NOMO-1 treated with dmso at 0.1 percent for 144 hours (cell line): Measurements from ENCODE around the gene DLG5.
"Not testable (repeated sequence)": the region's sequence is repeated elsewhere in the genome, so short reads cannot be mapped to it uniquely, and the experiment has no call there.

ENCODE experiments used
- DNase-seq: peaks from one replicate; lab custom pipeline; 2025; ENCODE audit not compliant: unreplicated experiment; lab: John Stamatoyannopoulos, UW

Gene DLG5

GRCh38 chr10:77771851-77772250 lies 154.7 kb downstream of the DLG5 start:
- no peak for DNase-seq

DNA sequence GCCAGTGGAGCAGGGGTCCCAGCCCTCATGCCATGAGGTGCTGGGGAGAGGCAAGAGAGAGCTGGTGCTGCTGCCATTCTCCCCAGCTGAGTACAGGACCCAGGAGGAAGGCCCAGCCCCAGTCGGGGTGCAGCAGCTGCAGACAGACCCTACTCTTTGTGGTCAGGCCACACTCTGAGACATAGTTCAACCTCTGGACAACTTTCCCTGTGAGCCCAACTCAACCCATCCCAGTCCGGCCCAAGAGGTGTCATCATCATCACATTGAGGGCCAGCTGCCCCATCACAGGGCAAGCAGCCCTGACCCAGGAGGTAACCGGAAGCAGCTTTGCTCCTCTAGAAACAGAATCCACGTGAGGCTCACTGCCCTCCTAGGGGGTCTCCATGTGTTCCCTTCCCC lies 155.1 kb downstream of the DLG5 start:
- no peak for DNase-seq

DNA sequence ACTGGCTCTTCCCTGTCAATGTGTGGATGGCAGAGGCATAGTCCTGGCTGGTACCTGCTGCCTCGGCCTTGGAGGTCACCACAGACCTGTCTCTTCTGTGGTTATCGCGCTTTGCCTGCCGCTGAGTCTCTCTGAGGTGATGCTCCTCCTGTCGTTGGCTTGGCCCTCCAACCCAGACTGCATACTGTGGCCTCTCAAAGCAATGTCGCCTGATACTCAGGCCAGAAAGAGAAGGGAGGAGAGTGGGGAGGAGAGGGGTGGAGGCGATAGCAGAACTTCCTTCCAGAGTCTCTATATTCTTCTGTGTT lies 155.7 kb downstream of the DLG5 start:
- DNase-seq: no peak

DNA sequence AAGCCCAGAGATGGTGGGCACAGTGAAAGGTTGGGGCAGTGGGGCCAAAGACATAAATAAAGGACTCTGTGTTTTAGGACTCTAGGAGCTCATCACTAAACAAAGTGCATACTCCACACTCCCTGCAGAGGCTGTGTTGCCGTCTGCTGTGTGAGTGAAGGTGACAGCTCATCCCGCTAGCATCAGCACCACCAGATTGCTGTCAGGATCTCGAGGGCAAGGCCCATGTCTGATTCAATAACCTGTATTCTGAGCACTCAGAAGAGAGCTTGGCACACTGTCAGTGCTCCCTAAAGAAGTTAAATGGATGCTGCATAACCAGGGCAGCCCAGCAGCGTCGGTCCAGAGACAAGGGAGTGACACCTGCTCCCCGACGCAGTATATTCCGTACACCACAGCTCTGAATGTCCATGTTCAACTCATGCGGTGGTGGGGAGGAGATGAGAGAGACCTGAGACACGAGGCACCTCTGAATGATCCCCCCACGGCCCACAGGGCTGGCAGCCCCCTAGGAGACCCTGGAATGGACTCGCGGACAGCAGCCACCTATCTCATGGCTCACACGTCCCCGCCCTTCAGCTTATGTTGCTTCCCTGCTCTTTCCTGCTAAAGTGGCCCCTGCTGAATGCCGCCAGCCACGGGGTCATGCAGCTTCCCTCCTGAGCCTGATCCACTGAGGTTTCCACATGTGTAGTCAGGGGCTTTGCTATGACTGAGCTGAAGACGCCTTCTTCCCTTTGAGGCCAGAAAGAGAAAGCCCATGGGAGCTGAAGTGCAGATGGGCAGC lies 156.3 kb downstream of the DLG5 start:
- no peak for DNase-seq

GRCh38 chr10:77768039-77768438 lies 158.5 kb downstream of the DLG5 start:
- DNase-seq: no peak

- DNase-seq: no peak
These were observed 162.8 kb downstream of the DLG5 start for GRCh38 chr10:77763453-77764430.

DNA sequence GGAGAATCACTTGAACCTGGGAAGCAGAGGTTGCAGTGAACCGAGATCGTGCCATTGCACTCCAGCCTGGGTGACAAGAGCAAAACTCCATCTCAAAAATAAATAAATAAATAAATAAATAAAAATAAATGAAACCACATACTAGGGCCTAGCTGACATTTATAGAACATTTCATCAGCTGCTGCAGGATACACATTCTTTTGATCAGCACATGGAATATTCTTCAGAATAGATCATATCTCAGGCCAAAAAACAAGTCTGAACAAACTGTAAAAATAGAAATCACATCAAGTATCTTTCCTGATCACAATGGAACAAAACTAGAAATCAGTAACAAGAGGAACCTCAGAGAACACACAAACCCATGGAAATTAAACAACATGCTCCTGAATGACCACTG lies 168.1 kb downstream of the DLG5 start:
- DNase-seq: not testable (repeated sequence)

DNA sequence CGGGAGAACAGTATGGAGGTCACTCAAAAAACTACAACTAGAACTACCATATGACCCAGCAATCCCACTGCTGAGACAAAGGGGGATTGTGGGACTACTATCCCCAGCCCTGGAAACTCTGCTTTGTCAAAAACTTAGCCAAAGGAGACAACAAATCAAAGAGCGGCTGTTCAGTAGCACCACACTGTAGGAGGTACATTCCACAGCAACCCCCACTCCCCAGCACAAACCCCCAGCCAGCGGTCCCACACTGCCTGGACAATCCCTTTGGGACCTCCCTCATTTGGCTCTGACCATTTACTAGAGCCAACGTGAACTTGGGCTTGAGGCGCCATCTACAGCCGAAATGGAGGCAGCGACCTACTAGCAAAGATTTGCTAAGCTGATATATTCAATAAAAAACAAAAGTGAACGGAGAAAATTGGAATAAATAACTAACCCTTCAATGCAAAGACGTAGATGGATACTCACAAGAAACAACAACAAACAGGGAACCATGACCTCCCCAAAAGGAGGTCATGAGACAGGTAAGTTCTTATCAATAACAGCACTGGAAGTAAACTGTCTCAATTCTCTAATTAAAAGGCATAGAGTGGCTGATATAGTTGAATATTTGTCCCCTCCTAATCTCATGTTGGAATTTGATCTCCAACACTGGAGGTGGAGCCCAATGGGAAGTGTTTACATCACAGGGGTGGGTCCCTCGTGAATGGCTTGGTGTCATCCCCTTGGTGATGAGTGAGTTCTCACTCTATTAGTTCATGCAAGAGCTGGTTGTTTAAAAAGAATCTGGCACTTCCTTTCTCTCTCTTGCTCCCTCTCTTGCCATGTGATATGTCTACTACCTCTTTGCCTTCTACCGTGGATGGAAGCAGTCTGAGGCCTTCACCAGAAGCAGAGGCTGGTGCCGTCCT lies 170.0 kb downstream of the DLG5 start:
- DNase-seq: no peak

DNA sequence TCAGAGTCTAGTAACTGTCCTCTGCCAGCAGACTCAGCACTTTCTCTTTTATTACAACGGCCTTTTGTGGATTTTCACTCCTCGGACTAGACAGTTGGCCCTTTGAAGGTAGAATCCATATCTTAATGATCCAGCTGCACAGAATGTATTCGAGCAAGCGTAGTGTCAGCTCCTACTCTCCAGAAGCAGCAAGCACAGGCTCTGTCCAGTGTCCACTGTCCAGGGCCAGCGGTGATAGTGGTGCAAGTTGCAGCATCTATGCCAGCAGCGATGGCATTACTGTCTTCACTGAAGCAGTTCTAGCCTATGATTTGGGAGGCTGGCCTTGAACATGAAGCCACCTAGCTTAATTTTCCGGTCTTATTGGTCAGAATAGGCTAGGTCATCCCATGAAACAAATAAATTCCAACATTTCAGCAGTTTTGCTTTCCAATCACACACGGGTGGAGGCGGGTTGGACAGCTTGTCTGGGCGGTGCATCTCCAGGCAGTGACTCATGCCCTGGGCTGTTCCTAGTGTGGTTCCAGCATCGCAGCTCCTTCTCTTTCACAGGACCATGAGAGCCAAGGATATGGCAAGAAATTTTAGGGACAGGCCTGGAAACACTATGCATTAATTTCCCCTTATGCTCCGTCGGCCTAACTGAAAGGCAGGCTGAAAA lies 180.4 kb downstream of the DLG5 start:
- DNase-seq: no peak

DNA sequence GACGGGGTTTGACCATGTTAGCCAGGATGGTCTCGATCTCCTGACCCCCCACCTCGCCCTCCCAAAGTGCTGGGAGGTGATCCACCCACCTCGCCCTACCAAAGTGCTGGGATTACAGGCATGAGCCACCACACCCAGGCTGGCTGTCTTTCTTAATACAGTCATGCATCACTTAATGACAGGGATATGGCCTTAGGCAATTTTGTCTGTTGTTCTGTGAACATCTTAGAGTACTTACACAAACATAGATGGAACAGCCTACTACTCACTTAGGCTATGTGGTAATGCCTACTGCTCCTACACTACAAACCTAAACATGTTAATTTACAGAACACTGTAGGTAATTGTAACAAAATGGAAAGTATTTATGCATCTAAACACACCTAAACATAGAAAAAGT lies 182.3 kb downstream of the DLG5 start:
- no peak for DNase-seq

DNA sequence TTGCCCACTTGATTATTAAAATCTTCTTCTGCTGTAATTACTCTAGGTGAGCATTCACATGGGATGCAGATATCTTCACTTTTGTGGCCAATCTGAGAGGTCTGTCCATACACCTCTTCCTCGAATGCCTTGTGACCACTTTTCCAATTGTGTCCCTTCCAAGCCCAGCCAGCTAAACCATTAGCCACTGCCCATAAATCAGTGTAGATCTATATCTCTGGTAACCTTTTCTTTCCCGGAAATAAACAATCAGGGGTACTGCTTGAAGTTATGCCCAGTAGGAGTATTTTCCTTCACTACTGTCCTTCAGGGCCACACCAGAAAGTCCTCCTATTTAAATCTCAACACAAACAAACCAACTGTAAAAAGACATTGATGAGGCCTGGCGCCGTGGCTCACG lies 184.4 kb downstream of the DLG5 start:
- no peak for DNase-seq

GRCh38 chr10:77741746-77742145 lies 184.8 kb downstream of the DLG5 start:
- no peak for DNase-seq
